Lower lobe of right lung (tissue), 2 donors: ENCODE results near the gene NET1. TPM values are rescaled to one million over a fixed set of nuclear protein-coding genes. Genes with fewer than 3 reads are reported as not detected.

Source experiments
- ATAC-seq, 2 donors: fragments of 200-7000 bp; cut with Tn5 transposase; one replicate each; pipeline ENCODE4 v1.9.1; 2020 to 2022; ENCODE audit warnings: mild to moderate bottlenecking in 2 of 2, moderate library complexity in 2 of 2
- DNase-seq: peaks from one replicate; pipeline ENCODE4 v3.0.0-alpha.2; 2020
- H3K27ac ChIP-seq: fragments of 200-600 bp; one replicate; pipeline ENCODE4 v1.8.0; 2022
- H3K27me3 ChIP-seq: fragments of 200-600 bp; one replicate; pipeline ENCODE4 v1.8.0; 2022; ENCODE audit warnings: low read depth
- H3K36me3 ChIP-seq: fragments of 200-600 bp; one replicate; pipeline ENCODE4 v1.8.0; 2022; ENCODE audit warnings: mild to moderate bottlenecking
- H3K4me1 ChIP-seq: fragments of 200-600 bp; one replicate; pipeline ENCODE4 v1.8.0; 2022
- H3K4me3 ChIP-seq: fragments of 200-600 bp; one replicate; pipeline ENCODE4 v1.8.0; 2022; ENCODE audit warnings: mild to moderate bottlenecking
- H3K9me3 ChIP-seq: fragments of 200-600 bp; one replicate; pipeline ENCODE4 v1.8.0; 2022
- CTCF ChIP-seq: fragments of 200-600 bp; IDR thresholded peaks from one replicate; pipeline ENCODE4 v1.8.0; 2022; ENCODE audit warnings: antibody characterized with exemption, mild to moderate bottlenecking
- intact Hi-C: fragments of 100-400 bp; cut with DNase I; formaldehyde crosslinking; loops from one replicate; pipeline ENCODE4 v1.11.0; 2022
- total RNA-seq: library from RNA; stranded (reverse); fragmentation: NEBNext Ultra II Directional; extraction: Animal tissue kit (Norgen Biotek cat#: 25700); gene quantifications from one replicate; pipeline ENCODE4 v1.2.1, GENCODE V29; 2021
- donor health status: DM: no; HTN: yes; CAD: no; lungs with severe emphysema.

NET1 gene
- total RNA-seq, 1 donor from 2014 or later: 46.7 TPM

- intact Hi-C loops: no loop called here
- H3K4me3 ChIP-seq: no peak overlapping the region
- no peak overlapping the region for H3K27ac ChIP-seq
- DNase-seq (no peak), ATAC-seq (no peak)
- H3K9me3 ChIP-seq: no peaks in the 10 kb centered on the region
- no peaks in the 10 kb centered on the region for H3K36me3 ChIP-seq
- H3K4me1 ChIP-seq: peaks cover 23% of the 10 kb centered on the region
- no peaks in the 10 kb centered on the region for H3K27me3 ChIP-seq
- TF ChIP-seq CTCF: no peak
Measured at GRCh38 chr10:5504146-5505072, 92.1 kb downstream of the NET1 start.

GRCh38 chr10:5506246-5506645, 93.9 kb downstream of the NET1 start:
- H3K36me3 ChIP-seq: no peaks in the 10 kb centered on the region
- no peak for TF ChIP-seq CTCF
- H3K27ac ChIP-seq: no peak overlapping the region
- no peaks in the 10 kb centered on the region for H3K9me3 ChIP-seq
- H3K4me3 ChIP-seq: no peak overlapping the region
- H3K4me1 ChIP-seq: peaks cover 23% of the 10 kb centered on the region
- no peaks in the 10 kb centered on the region for H3K27me3 ChIP-seq
- ATAC-seq (no peak), DNase-seq (no peak)
- intact Hi-C loops: no loop called here

GRCh38 chr10:5506751-5507648, 94.6 kb downstream of the NET1 start:
- Histone ChIP-seq H3K4me1 (peaks cover 19% of the 10 kb centered on the region), H3K27me3 (no peaks in the 10 kb centered on the region), H3K36me3 (no peaks in the 10 kb centered on the region), H3K4me3 (no peak overlapping the region), H3K27ac (no peak overlapping the region), H3K9me3 (no peaks in the 10 kb centered on the region)
- no peak for ATAC-seq
- DNase-seq: no peak
- intact Hi-C loops: no loop called here
- no peak for TF ChIP-seq CTCF

- no peaks in the 10 kb centered on the region for H3K36me3 ChIP-seq
- H3K27ac ChIP-seq: no peak overlapping the region
- H3K4me3 ChIP-seq: no peak overlapping the region
- peaks cover 12% of the 10 kb centered on the region for H3K4me1 ChIP-seq
- intact Hi-C loops: no loop called here
- H3K9me3 ChIP-seq: no peaks in the 10 kb centered on the region
- no peak for DNase-seq
- no peaks in the 10 kb centered on the region for H3K27me3 ChIP-seq
- no peak for ATAC-seq
- TF ChIP-seq CTCF: no peak
Measured at GRCh38 chr10:5507649-5508131, 95.3 kb downstream of the NET1 start.

GRCh38 chr10:5508161-5508604, 95.8 kb downstream of the NET1 start:
- no peak for TF ChIP-seq CTCF
- Histone ChIP-seq H3K4me3 (no peak overlapping the region), H3K27ac (no peak overlapping the region), H3K36me3 (no peaks in the 10 kb centered on the region), H3K4me1 (peaks cover 8% of the 10 kb centered on the region), H3K27me3 (no peaks in the 10 kb centered on the region), H3K9me3 (no peaks in the 10 kb centered on the region)
- DNase-seq (no peak), ATAC-seq (peak; percentile 6 to 56)
- intact Hi-C loops: no loop called here
